ENCODE results near the gene TWIST1.

- TF ChIP-seq EZH2 (IDR thresholded peaks at IDR 0.05; ENCODE audit: insufficient read depth, low read length) = no peak
- no peak for TF ChIP-seq CTCF (IDR thresholded peaks at IDR 0.05; ENCODE audit: insufficient read depth, low read depth, low read length)
These were observed 11.4 kb upstream of the TWIST1 start for GRCh38 chr7:19128856-19129255.

Measured in astrocyte (in vitro differentiated cells and primary cell).